GM12873 (cell line): ENCODE data around the gene HERPUD1.

Source experiments
- TF ChIP-seq, protein P1 (sequence below): IDR thresholded peaks from 2 replicates; pipeline ENCODE4 v1.5.1; 2012; ENCODE audit warnings: low read depth, mild to moderate bottlenecking, moderate library complexity, low read length, control low read depth; ENCODE audit not compliant: insufficient read depth; ENCODE audit errors: missing control alignments

The HERPUD1 gene

DNA sequence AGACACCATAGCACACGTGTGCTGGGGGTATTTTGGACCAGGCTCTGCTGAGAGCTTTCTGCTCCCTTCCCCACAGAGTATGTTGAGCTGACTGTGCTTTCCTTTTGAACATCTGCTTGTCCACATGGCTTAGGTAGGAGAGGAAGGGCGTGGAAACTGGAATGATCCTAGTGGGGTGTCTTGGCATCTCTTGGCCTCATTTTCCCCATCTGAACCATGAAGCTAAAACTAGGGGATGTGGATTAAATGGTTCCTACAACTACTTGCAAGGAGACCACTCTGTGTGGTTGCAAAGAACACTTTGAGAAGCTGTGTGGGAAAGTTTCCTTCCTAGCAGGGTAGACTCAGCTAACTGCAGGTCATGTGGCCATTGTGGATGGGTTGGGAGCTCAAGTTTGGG is 50.8 kb downstream of the HERPUD1 start:
- TF ChIP-seq, protein P1, sequence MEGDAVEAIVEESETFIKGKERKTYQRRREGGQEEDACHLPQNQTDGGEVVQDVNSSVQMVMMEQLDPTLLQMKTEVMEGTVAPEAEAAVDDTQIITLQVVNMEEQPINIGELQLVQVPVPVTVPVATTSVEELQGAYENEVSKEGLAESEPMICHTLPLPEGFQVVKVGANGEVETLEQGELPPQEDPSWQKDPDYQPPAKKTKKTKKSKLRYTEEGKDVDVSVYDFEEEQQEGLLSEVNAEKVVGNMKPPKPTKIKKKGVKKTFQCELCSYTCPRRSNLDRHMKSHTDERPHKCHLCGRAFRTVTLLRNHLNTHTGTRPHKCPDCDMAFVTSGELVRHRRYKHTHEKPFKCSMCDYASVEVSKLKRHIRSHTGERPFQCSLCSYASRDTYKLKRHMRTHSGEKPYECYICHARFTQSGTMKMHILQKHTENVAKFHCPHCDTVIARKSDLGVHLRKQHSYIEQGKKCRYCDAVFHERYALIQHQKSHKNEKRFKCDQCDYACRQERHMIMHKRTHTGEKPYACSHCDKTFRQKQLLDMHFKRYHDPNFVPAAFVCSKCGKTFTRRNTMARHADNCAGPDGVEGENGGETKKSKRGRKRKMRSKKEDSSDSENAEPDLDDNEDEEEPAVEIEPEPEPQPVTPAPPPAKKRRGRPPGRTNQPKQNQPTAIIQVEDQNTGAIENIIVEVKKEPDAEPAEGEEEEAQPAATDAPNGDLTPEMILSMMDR = no peak

DNA sequence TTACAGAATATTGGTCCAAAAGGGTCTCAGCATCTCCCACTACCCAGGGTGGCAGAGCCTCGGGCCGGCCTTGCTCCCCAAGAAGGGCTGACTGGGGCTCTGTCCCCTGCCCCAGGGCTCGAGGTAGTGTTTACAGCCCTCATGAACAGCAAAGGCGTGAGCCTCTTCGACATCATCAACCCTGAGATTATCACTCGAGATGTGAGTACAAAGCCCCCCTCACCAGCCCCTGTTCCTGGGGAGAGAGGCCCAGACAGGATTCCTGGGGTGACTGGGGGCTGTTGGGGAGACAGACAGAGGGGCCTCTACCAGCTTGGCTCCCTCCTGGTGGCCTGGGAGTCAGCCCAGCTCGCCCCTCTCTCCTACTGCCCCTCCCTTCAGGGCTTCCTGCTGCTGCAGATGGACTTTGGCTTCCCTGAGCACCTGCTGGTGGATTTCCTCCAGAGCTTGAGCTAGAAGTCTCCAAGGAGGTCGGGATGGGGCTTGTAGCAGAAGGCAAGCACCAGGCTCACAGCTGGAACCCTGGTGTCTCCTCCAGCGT is 51.3 kb downstream of the HERPUD1 start:
- TF ChIP-seq, protein P1 = no peak

DNA sequence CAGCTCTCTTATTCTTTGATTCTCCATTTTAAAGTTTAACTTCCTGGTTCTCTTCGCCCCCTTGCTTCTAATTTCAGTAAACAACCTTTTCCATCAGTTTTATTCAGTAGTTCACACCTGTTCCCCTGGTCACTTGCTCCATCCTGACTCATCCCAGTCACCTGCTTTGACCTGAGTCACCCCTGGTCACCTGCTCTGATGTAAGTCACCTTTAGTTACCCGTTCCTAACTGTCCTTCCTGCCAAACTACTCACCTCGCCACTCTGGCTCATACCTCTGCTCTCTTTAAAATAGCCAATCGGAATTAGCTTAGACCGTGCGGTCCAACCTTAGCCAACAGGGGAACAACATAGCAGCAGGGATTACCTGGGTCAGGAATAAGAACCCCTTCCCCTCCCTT is 52.7 kb downstream of the HERPUD1 start:
- TF ChIP-seq, protein P1 = no peak

DNA sequence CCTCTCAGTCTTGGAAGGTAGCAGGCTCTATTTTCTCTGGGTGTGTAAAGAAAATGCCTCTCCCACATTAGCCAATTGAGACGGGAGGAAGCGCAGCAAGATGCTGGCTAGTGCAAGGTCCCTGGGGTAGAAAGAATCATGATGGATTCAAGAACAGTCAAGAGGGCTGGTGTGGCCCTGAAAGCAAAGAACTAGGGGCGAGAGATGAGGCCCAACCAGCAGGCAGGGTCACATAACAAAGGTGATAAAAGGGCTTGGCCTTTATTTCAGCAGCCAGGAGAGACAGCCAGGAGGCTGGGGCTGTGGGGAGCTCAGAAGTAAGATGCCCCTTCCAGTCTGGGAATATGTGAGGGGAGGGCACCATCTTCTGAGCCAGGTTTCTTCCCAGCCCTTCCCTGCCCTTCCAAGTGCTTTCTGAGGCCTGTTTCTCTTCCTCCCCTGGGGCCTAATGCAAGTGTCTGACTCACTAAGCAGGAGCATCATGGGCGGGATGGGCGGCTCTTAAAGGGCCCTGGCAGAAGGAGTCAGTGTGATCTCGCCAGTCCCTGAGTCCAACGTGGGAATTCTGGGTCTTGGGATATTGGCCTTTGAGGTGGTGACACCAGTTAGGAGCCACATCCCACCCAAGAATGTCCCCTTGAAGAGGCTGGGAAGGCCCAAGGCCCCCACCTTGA is 53.5 kb downstream of the HERPUD1 start:
- TF ChIP-seq, protein P1 = no peak

DNA sequence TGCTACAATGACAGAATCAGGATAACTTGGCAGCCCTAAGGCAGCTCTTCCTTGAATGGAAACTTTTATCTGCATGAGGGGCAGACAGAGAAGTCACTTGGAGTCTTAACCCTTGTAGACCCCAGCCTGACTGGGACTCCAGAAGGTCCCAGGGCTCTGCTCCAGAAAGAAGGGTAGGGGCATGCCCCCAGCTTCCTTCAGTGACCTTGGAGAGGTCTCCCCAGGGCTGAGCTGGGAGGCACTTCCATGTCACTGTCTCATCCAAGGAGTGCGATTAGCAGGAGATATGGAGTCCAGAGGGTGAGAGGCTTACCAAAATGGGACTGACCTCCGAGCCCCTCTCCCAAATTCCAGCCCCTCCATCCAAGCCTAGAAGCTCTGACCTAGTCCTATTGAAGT is 54.0 kb downstream of the HERPUD1 start:
- TF ChIP-seq, protein P1 = no peak

DNA sequence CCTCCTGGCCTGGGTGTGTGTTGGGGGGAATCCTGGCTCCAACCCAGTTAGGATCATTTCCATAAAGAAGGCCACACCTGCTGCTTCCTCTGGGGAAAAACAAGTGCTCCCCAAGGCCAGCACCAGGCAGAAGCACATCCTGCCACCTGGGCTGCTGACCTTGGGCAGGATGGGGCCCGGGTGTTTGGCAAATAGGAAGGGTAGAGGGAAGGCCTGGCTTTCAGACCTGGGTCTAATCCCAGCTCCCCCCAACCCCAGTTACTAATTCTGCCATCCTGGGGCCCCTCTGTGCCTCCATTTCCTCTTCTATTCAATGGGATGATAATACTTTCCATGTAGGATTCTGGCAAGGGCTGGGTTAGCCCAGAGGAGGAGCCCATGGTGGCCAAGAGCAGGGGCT is 54.4 kb downstream of the HERPUD1 start:
- TF ChIP-seq, protein P1 = no peak

DNA sequence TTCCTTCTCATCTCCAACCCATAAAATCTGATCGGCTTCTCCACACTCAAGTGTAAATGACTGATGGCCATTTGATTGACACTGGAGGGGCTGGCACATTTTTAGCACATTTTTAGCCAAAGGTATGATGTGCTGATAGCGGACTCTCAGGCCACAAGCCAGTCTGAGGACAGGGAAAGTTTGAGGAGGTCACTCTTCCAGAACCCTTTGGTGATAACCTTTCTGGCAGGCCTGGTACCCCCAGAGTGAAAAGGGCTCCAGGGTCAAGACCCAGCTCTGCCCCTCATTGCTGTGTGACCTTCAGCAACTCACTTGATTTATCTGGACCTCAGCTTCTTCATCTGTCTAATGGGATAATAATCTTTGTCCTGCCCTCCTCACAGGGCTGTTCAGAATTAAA is 55.8 kb downstream of the HERPUD1 start:
- TF ChIP-seq, protein P1 = no peak
